IMR-90 (cell line): ENCODE data around the gene SGCE.

Experiments used
- BHLHE40 ChIP-seq: fragments of 150-350 bp; IDR thresholded peaks from 2 replicates; pipeline ENCODE4 v1.6.1; 2016; ENCODE audit warnings: mild to moderate bottlenecking, low read depth, low read length
- CEBPB ChIP-seq: IDR thresholded peaks from 2 replicates; pipeline ENCODE4 v1.6.1; 2012; ENCODE audit warnings: low read depth, low read length, improper control_type of control experiment
- POLR2A ChIP-seq: IDR thresholded peaks from 2 replicates; pipeline ENCODE4 v1.6.1; 2012; ENCODE audit warnings: mild to moderate bottlenecking, low read depth, low read length
- TF ChIP-seq, protein P1 (sequence below): conservative IDR thresholded peaks from 2 replicates; pipeline ENCODE4 v1.5.1; 2012; ENCODE audit warnings: mild to moderate bottlenecking, low read depth, low read length, improper control_type of control experiment

DNA sequence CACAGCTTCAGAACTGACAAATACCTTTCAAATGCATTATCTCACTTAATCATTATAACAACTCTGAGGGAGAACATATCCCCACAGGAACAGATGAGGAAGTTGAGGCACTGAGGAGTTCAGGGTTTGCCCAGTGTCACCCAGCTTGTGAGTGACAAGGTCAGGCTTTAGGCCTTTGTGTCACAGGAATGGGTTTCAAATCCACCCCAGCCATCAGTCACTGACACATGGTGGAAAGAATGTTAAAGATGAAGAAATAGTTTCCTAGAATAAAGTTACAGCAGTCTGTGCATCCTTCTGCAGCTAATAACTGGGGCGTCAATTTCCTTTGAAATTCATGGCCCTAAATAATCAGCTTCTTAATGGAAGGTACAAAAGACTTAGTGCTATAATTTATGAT lies 37.8 kb downstream of the SGCE start:
- TF ChIP-seq POLR2A (no peak), BHLHE40 (no peak), CEBPB (no peak)
- TF ChIP-seq, protein P1, sequence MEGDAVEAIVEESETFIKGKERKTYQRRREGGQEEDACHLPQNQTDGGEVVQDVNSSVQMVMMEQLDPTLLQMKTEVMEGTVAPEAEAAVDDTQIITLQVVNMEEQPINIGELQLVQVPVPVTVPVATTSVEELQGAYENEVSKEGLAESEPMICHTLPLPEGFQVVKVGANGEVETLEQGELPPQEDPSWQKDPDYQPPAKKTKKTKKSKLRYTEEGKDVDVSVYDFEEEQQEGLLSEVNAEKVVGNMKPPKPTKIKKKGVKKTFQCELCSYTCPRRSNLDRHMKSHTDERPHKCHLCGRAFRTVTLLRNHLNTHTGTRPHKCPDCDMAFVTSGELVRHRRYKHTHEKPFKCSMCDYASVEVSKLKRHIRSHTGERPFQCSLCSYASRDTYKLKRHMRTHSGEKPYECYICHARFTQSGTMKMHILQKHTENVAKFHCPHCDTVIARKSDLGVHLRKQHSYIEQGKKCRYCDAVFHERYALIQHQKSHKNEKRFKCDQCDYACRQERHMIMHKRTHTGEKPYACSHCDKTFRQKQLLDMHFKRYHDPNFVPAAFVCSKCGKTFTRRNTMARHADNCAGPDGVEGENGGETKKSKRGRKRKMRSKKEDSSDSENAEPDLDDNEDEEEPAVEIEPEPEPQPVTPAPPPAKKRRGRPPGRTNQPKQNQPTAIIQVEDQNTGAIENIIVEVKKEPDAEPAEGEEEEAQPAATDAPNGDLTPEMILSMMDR, result no peak
